SK-N-MC (cell line): Measurements from ENCODE around the gene LHX3.

Experiments used
- EZH2 ChIP-seq: fragments of 200-600 bp; sonication (generic); IDR thresholded peaks from one replicate; pipeline ENCODE4 v1.6.1; 2017; ENCODE audit warnings: antibody characterized with exemption
- FOXP2 ChIP-seq: optimal IDR thresholded peaks from 2 replicates; pipeline ENCODE3; 2011; ENCODE audit warnings: mild to moderate bottlenecking, moderate library complexity; ENCODE audit not compliant: insufficient read depth; ENCODE audit errors: extremely low read length, control extremely low read depth
- POLR2AphosphoS5 ChIP-seq: IDR thresholded peaks from 2 replicates; pipeline ENCODE4 v1.6.1; 2012; ENCODE audit warnings: mild to moderate bottlenecking, low read depth, low read length, borderline replicate concordance

DNA sequence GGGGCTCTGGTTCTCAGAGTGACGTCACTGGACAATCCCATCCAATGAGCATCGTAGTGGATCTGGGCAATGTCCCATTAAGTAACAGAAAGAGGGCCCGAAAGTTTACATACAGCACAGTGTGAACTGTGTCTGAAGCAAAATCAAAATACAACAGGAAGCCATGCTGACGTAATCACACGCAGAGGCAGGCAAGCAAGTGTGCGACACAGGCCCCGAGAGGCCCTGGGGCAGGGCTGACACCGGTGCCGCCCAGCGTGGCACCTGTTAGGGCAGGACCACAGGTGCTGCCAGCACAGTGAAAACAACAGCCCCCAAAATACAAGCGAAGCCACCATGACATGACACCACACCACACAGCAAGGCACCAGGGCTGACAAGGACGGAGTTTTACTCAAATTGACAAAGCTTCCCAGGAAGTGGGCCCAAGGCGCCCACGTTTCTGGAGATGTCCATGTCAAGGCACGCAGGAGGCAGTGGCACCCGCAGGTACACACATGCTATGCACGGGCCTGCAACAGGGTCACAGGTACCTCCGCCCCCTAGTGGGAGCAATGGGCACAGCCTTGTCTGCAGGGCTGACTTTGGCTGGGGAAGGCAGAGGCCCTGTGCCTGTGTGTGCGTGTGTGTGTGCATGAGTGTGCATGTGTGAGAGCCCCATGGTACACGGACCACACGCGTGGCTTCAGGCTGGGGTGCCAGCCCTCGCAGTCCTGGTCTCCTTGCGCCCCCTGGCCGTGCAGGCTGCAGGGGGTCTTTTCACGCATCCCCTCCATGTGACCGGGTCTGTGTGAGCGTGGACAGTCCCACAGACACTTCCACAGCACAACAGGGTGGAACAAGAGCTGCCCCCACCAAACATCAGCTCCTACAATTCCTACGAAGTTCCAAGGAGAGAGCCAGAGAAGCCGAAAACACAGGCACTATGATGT is 21.1 kb upstream of the LHX3 start:
- TF ChIP-seq FOXP2 = no peak
- TF ChIP-seq POLR2AphosphoS5 = no peak
- no peak for TF ChIP-seq EZH2
